ENCODE results near the gene ADISSP.

DNA sequence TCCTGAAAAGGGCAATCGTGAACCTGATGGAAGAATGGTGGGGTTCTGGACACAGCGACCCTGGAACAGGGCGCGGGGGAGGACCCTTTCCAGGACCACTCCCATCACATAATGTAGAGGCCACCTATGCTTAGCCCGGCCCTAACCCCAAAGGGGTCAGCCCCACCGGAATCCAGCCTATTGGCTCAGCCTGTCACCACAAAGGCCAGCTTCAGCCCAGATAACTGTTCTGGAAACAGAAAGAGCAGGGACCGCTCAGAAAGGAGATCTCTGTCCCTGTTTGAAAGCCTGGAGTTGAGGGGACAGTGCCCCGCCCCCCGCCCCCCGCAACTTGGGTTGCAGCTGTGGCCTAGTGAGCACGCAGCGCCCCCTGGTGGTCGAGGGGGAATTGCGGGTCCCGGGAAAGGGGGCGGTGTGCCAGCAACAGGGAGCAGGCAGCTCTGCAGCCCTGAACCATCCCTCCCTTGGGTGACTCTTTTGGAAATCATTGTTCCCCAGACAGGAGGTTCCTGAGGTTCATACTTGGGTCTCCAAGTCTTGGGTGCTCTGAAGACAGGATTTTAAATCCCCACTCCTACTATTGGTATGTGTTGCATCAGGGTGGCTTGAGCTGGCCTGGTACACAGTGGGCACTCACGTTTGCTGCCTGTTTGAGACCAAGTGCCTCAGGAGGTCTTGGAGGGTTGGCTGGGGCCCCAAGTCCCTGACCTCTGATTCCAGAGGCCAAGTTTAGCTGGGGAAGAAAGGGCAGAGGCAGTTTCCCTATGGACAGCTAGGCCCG, 56.7 kb downstream of the ADISSP start:
- TF ChIP-seq, protein P1, sequence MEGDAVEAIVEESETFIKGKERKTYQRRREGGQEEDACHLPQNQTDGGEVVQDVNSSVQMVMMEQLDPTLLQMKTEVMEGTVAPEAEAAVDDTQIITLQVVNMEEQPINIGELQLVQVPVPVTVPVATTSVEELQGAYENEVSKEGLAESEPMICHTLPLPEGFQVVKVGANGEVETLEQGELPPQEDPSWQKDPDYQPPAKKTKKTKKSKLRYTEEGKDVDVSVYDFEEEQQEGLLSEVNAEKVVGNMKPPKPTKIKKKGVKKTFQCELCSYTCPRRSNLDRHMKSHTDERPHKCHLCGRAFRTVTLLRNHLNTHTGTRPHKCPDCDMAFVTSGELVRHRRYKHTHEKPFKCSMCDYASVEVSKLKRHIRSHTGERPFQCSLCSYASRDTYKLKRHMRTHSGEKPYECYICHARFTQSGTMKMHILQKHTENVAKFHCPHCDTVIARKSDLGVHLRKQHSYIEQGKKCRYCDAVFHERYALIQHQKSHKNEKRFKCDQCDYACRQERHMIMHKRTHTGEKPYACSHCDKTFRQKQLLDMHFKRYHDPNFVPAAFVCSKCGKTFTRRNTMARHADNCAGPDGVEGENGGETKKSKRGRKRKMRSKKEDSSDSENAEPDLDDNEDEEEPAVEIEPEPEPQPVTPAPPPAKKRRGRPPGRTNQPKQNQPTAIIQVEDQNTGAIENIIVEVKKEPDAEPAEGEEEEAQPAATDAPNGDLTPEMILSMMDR (IDR thresholded peaks at IDR 0.05; ENCODE audit: low read depth, low read length, poor library complexity, severe bottlenecking) = peak; percentile 97
- no peak for TF ChIP-seq EZH2phosphoT487 (IDR thresholded peaks at IDR 0.05; ENCODE audit: borderline replicate concordance, low read length)

All from DOHH2 (cell line).